Eye (tissue), 1 donor: ENCODE measurements around the gene VWA2.
"Not testable (repeated sequence)": the region's sequence is repeated elsewhere in the genome, so short reads cannot be mapped to it uniquely, and the experiment has no call there.

ENCODE experiments used
- DNase-seq: peaks from one replicate; pipeline ENCODE4 v3.0.0-alpha.2; 2015

VWA2 gene

GRCh38 chr10:114320249-114321116 lies 81.4 kb downstream of the VWA2 start:
- no peak for DNase-seq

- no peak for DNase-seq
These were observed 83.3 kb downstream of the VWA2 start for GRCh38 chr10:114322344-114322743.

- no peak for DNase-seq
These were observed 84.0 kb downstream of the VWA2 start for GRCh38 chr10:114323023-114323422.

GRCh38 chr10:114326795-114327194 lies 87.7 kb downstream of the VWA2 start:
- no peak for DNase-seq

- DNase-seq = no peak
These were observed 88.7 kb downstream of the VWA2 start for GRCh38 chr10:114327537-114328440.

- no peak for DNase-seq
These were observed 89.4 kb downstream of the VWA2 start for GRCh38 chr10:114328441-114328812.

GRCh38 chr10:114328874-114329273 lies 89.8 kb downstream of the VWA2 start:
- no peak for DNase-seq

GRCh38 chr10:114329634-114330365 lies 90.7 kb downstream of the VWA2 start:
- no peak for DNase-seq

- DNase-seq = no peak
These were observed 93.5 kb downstream of the VWA2 start for GRCh38 chr10:114332301-114333192.

GRCh38 chr10:114333441-114333840 lies 94.4 kb downstream of the VWA2 start:
- DNase-seq = not testable (repeated sequence)

- no peak for DNase-seq
These were observed 95.2 kb downstream of the VWA2 start for GRCh38 chr10:114334301-114334700.

- DNase-seq = no peak
These were observed 96.6 kb downstream of the VWA2 start for GRCh38 chr10:114335614-114336013.

GRCh38 chr10:114336823-114337509 lies 97.9 kb downstream of the VWA2 start:
- DNase-seq = no peak

- DNase-seq = no peak
These were observed 98.7 kb downstream of the VWA2 start for GRCh38 chr10:114337510-114338462.

GRCh38 chr10:114340816-114341215 lies 101.8 kb downstream of the VWA2 start:
- DNase-seq = no peak
